Inferior parietal cortex (tissue), 1 donor: ENCODE measurements around the gene LMO3.

Experiments
- DNase-seq: peaks from one replicate; pipeline ENCODE4 v3.0.0-alpha.2; 2016; ENCODE audit errors: extremely low spot score

Gene LMO3

DNA sequence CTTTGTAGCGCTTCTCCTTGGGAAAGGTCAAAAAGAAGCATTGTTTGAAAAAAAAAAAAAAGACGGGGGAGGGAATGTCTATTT, at the start of gene LMO3:
Gene LMO3 (minus strand): TSS at position 46 of the 84 bp plus-strand sequence. CDS start 5,302 bp downstream, outside the sequence.
- DNase-seq, result no peak

GRCh38 chr12:16636435-16637055, 30.6 kb upstream of the LMO3 start:
- no peak for DNase-seq

DNA sequence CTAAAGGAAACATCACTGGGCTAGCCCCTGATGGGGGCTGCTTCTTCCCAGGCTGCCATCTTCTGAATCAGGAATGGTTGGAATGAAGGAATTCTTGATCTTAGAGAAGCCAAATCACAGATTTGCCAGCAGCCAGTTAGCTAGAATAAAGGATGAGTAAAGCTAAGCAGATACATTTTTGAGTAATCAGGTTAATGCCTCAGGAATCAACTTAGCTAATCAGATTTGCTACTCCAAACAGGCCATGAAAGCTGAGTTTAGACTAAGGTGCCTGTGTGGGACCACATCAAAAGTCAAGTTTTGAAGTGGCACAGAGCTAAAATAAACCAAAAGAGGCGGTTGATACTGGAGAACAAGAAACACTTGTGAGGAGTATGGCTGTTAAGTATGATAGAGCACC, 28.8 kb upstream of the LMO3 start:
- DNase-seq, result no peak

GRCh38 chr12:16626991-16627390, 21.0 kb upstream of the LMO3 start:
- DNase-seq, result no peak

DNA sequence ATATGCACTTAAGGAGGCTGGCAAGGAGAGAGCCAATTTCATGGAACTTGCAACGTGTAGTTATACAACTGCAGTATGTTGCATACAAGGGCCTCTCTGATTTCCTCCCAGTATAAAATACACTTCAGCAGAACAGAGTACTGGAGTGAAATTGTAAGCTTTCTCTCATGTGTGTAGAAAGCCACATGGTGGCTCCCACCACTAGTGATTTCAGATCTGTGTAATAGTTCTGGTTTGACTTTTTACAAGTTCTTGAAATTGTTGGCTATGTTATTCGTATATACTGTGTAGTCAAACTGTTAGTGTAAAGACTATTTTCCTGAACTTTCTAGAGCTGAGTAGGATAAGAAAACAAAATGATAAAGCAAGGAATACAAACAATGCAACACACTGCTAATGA, 16.4 kb upstream of the LMO3 start:
- no peak for DNase-seq

GRCh38 chr12:16619537-16619936, 13.6 kb upstream of the LMO3 start:
- no peak for DNase-seq

DNA sequence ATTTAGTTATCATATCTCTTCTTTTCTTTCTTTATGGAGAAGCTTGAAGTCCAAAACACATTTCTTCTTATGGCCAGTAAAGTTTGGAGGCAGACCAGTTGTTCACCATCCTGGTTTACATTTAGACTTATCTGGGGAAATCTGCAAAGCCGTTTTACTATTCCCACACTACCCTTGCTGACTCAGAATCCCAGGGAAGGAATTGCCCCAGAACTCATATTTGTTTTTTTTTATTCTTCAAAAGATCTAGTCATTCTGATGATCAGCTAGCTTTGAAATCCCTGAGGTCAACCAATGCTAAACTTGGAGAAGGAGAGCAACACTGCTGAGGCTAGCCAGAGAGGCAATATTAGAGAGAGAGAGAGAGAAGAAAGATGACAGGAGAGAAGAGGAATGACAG, 12.3 kb upstream of the LMO3 start:
- DNase-seq, result no peak

DNA sequence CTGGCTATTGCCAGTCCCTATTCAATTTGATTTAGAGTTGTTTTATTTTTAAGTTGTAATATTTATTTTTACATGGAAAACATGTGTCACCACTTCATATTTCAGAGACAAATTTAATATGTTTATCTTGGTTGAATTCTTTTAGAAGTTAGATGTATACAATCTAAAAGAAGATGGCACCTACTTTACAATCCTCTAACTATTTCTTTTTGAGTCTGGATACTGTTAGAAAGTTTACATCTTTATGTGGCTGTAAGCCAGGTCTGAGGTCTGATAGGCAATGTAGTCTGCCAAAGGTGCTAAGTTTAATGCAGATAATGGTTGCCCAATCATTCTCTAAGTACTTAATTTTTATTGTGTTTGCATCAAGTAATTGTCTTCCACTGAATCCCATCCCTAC, 7.2 kb upstream of the LMO3 start:
- peak; percentile 22 for DNase-seq

GRCh38 chr12:16612647-16613046, 6.7 kb upstream of the LMO3 start:
- no peak for DNase-seq

GRCh38 chr12:16611146-16611545, 5.2 kb upstream of the LMO3 start:
- no peak for DNase-seq

DNA sequence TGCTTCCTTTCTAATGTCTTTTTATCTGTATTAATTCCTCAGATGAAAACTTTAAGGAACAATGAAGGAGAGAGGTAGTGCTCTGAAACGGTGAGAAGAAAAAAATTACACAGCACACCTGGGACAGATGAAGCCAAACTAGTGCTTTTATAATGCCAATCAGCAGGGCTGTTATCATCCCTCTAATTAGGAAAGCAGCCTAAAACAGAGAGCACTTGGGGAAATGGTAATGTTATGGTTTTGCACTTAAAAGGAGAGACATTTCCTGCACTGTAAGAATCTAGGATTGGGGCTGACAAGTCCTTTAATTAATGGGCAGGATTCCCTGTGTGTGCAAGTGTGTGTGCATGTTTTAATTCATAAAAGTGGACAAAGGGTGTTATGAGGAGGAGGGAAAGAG, 4.8 kb upstream of the LMO3 start:
- peak; percentile 55 for DNase-seq

DNA sequence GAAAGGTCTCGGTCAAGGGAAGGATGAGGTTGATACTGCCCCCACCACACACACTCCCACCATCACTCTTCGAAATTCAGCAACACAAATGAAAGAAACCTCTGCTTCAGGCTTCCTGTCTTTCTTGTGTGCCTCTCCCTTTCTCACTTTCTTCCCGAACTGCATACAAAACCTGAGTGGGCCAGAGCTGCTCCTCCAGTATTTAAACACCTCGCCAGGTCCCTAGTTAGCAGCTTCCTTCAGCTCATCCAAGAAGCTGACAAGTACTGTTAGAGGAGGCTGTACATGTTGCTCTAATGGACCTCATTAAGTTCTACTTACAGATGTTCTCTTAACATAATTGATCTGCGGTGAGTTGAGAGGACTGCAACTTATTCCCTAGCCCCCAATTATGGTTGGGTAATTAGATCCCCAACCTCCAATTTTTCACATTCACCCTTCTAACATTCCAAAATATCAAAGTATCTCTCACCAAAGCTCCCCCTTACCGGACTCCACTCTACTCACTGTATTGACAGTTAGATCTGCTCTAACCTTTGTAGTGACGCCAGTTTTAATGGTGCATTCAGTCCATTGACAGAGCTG, 4.1 kb upstream of the LMO3 start:
- DNase-seq, result peak; percentile 40

DNA sequence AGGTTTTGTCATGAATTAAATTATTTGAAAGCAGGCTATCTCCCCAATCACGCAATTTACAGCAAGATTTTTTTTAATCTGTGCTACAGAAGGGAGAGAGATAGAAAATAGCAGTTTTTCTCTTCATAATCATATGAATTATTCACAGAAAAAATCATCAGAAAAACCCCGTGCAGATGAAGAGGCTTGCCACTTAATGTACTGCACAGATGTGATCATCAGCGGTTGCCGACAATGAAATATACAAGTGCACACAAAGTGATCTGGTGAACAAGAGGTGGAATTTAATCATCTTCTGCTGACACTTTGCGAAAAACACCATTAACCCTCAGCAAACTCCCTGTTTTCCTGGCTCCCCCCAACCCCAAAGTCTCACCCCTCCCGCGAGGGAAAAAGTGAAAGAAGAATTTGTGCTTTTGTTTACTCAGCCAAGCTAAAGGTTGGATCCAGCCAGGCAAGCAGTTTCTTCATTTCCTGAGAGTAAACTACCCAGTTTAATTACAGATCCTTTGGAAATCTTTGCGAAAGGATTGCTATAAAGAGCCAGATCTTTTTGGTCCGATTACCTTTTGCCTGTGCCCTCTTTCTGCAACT, 3.1 kb upstream of the LMO3 start:
- DNase-seq, result no peak

GRCh38 chr12:16607906-16608775, 2.2 kb upstream of the LMO3 start:
- no peak for DNase-seq

DNA sequence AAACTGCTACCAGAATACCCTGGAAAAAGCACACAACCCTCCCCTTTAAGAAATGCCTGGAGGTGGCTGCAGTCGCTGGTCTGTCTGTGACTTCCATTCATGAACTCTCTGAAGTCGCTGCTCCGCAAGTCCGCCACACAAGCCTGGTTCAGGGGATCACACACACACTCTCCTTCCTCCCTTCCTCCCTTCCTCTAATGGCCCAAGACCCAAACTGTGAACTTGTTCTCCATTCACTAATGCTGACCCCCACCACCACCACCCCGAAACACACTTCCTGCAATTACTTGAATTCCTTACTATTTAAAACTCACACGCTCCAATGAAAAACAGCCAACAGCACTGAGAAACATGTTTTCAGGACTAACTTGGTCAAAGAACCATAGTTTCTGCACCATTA, 1.0 kb upstream of the LMO3 start:
- DNase-seq, result no peak

DNA sequence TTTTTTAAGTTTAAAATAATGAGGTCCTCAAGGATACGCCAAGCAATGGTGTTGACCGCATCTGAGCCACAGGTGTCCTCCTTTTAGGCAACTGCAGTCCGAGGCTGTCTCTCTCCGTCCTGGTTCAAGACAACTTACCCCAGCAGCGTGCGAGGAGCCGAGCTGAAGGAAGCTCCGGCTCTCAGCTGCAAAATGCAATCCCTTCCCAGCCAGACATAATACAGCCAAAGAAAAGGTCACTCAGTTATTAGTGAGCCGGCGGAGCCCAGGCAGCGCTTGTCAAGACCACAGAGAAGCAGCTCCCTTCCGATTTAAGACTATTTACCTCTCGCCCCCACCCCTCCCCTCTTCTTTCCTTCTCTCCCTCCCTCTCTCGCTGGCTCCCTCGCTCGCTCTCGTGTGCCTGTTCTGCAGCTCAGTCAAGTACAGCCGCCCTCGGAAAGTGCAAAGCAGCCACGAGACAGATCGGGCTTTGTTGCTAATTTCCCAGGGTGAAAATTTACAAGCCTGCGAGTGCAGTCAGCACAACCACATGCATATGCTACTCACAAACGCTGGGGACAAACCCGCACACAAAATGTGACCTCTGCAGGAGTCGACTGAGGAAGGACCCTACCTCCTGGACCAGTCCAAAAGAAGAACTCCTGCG, 363 bp upstream of the LMO3 start:
- peak; percentile 49 for DNase-seq

GRCh38 chr12:16605642-16606116, 283 bp downstream of the LMO3 start:
- no peak for DNase-seq

DNA sequence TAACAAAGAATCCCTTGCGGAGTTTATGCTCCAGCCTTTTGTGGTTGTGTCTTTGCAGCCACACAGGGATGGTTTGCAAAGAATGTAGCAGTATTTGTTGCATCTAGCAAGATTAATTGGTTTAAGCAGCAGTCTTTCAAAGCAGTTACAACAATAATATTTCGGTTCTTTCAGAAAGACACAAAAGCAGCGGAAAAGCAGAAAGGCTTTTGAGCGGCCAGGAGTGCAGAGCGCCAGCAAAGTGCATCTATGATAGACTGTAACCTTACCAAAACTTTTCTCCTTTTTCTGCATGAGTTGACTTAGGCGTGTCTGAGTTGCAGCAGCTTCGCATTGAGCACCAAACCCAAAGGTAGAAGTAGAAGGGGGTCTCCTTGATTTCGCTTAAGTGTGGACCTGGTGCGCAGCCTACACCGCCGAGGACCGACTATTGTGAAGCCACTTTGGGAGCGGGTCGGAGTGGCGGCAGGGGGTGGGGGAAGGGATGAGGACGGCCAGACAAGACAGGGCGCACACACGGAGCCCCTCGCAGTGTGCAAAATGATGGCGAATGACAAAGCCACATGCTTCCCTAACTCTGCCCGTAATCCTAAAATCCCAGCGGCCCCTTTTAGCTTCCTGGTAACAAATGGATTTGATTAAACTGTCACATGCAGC, 1.2 kb downstream of the LMO3 start:
- no peak for DNase-seq

DNA sequence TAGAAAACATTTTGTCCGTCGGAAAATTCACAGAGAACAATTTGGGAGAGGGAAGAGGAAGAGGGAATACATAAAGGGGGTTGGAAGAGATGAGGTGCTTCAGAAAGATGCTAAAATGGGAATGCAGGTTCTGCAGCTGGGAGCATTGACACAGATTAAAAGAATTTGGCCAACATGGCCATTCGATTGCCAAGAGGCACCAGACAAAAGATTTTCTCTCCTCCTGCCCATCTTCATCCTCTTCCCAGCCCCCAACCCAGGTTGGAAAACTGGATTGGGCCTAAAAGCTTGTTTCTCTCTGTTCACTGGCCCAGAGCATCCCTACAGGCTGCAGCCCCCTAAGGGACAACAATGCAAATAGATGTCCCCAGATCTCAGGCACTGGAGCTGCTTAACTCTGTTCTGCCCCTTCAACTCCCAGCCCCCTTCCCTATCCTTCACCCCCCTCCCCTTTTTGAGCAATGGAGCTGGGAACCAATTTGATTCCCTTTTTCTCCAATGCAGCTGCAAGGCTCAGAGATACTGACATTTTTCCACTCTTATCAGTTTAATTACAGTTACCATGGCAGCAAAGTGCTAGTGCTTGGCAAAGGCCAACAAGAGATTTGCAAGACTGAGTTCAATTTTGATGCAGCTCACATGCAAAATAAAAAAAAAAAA, 1.9 kb downstream of the LMO3 start:
- DNase-seq, result no peak

DNA sequence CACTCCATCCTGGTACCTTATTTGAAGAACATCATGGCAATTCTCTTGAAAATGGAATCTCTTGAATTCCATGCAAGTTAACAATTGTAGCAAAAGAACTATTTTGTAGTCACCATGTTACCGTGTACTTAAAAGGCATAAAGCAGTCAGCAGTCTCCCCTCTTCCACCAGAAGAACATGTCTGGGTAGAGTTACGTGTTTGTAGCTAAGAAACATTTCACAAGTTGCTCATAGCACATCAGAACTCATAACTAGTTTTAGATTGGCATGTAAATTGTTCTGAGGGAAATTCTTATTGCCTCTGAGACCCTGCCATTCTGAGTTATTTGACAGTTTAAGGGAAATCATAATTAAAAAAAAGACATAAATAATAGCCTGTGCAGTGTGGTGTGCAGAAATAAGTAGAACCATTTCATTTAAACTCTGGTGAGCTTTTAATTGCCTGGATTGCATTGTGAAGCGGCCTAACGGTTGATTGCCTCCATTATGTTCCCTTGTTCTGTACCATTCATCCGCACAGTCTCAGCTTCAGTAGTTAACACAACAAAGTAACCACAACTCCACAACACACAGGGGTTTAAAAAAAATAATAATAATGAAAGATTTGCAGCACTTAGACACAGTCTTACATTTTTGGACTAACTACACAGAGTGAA, 2.6 kb downstream of the LMO3 start:
- peak; percentile 38 for DNase-seq

DNA sequence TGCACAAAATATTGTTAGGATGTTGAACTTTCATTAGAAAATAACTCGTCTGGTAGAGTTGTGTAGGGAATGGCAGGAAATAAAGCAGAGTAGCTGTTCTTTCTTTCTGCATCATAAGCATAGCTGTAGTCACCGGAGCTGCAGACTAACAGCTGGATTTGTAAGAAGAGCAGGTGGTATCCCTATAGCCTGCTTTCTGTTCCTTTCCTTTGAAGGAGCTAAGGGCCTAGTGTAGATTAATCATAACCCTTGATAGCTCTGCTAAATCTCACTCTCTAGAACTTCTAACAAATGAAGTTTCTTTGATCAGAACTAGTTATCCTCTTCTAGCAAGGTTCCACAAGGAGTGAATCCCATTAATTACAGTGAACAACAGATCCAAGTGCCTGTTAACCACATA, 3.5 kb downstream of the LMO3 start:
- DNase-seq, result peak; percentile 46
